ENCODE measurements around the gene BCL2. TPM values are rescaled to one million over a fixed set of nuclear protein-coding genes. Genes with fewer than 3 reads are reported as not detected.
A peak's percentile ranks its signal among the peaks of the same experiment; 100 is the strongest.

Gene BCL2
- total and polyA plus RNA-seq, 7 donors = 2.8 to 25.7 (median 11.3) TPM

DNA sequence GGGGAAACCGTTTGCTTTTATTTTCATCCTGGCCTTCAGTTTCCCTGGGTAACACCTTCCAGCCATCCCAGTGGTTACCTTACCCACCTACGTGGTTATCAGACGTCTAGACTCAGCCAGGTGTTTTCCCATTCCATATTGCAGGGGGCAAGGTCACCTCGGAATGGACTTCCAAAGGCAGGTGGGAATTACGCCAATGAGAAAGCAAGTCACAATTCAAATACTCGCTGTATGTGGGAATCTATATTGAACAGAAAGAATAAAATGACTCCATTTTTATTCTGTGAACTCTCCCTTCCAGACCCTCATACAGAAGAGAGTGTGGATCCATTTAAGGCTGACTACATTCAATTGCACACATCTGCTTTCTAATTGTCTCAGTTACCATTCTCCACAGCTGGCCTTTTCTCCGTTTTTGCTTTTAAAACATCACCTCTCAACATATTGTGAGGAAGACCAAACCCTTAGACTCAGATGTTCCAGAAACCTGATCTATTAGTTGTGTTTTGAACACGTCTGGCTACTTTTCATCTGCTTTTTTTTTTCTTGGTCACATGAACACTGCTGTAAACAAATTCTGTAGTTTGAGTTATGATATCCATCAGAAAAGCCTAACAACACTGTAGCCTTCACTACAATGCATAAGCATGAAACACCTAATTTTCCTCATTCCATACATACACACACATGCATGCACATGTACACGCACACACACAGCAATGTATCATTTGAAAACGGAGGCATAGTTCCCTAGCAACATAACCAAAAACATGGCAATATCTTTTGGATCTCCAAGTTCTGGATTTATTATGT lies 59.8 kb downstream of the BCL2 start:
- WGBS, 2 donors = 49 to 77% methylated on average over 10 of the region's 10 CpGs
- Histone ChIP-seq H3K9me3 (no peaks in the 10 kb centered on the region), H3K36me3 (no peaks in the 10 kb centered on the region), H3K4me3 (no peak overlapping the region), H3K27me3 (no peaks in the 10 kb centered on the region), H3K4me1 (peaks cover 0 to 46% (median 28%) of the 10 kb centered on the region in 4 donors), H3K27ac (peak overlapping the region in 3 of 4 donors; percentile 43 to 85 (median 73))
- DNase-seq = no peak
- TF ChIP-seq CTCF (IDR thresholded peaks at IDR 0.05) (no peak), POLR2AphosphoS5 (IDR thresholded peaks at IDR 0.05) (no peak), POLR2A (IDR thresholded peaks at IDR 0.05) (no peak)
- intact Hi-C loops (cut with DNase I) = no loop called here

DNA sequence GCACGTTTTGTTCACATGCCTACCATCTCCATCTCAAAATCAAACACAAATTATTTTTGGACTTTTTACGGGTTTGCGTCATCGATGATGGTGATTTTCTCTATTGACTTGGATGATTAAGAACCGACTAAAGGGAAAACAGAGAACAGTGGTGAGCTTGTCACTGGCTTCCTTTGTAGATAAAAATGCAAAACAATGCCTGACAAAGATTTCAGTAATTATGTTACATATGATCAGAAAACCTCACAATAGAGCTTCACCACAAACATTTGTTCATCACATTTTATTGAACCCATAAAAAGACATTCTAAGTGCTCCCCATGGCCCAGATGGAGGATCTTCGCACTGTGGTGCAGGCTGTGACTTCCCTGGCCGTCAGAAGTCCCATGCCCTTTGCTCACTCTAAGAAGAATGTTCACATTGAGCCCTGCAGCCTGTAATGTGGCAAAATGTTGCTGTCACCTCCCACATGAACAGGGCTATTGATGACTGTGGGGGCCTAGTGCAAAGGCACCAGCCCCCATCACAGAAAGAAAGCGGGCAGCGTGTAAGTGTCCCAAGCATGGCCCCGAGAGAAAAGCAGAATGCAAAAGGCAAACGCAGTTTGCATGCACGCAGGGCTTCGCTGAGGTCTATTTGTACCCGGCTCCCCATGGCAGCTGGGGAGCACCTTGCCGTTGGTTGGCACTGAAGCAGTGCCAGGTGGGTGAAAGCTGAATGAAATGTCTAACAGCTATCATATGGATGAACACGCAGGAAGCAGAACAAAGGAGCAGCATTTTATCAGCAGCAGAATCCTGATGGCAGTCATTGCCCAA lies 60.6 kb downstream of the BCL2 start:
- WGBS, 2 donors = 65 to 87% methylated on average over 16 of the region's 16 CpGs
- H3K27ac ChIP-seq = peak overlapping the region in 3 of 4 donors; percentile 43 to 73 (median 51)
- H3K4me1 ChIP-seq = peaks cover 0 to 45% (median 29%) of the 10 kb centered on the region in 4 donors
- no peak for DNase-seq
- H3K9me3 ChIP-seq = no peaks in the 10 kb centered on the region
- no peak overlapping the region for H3K4me3 ChIP-seq
- no peak for TF ChIP-seq CTCF (IDR thresholded peaks at IDR 0.05)
- TF ChIP-seq POLR2A (IDR thresholded peaks at IDR 0.05) = no peak
- peak in 3 of 4 donors; percentile 31 to 53 (median 51) for TF ChIP-seq POLR2AphosphoS5 (IDR thresholded peaks at IDR 0.05)
- intact Hi-C loops (cut with DNase I) = no loop called here
- H3K27me3 ChIP-seq = no peaks in the 10 kb centered on the region
- no peaks in the 10 kb centered on the region for H3K36me3 ChIP-seq

DNA sequence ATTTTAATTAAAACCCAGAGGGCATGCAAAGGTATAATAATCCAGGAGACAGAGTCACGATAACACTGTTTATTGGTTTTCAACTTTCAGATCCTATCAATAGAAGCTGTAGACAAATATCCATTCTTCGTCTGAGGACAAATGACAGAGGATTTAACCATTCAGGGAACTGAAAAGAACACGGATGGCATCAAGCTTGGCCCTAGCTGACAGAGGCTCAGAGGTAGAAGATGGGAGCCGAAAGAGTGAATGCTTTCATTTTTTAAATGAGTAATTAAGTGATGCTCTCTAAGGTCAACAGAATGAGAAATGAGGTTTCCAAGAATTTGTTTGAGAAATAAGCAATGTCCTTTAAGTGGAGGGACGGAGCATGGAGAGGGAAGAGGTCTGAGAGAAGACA lies 62.1 kb downstream of the BCL2 start:
- no peaks in the 10 kb centered on the region for H3K27me3 ChIP-seq
- peaks cover 0 to 45% (median 29%) of the 10 kb centered on the region in 4 donors for H3K4me1 ChIP-seq
- H3K9me3 ChIP-seq = no peaks in the 10 kb centered on the region
- H3K4me3 ChIP-seq = no peak overlapping the region
- intact Hi-C loops (cut with DNase I) = no loop called here
- H3K27ac ChIP-seq = peak overlapping the region in 3 of 4 donors; percentile 17 to 73 (median 40)
- WGBS, 2 donors = 74 to 82% methylated on average over 5 of the region's 5 CpGs
- no peak for DNase-seq
- TF ChIP-seq EP300 (IDR thresholded peaks at IDR 0.05) (no peak), POLR2A (IDR thresholded peaks at IDR 0.05) (no peak), CTCF (IDR thresholded peaks at IDR 0.05) (no peak), POLR2AphosphoS5 (IDR thresholded peaks at IDR 0.05) (no peak)
- H3K36me3 ChIP-seq = no peaks in the 10 kb centered on the region

GRCh38 chr18:63255435-63255834 lies 64.1 kb downstream of the BCL2 start:
- Histone ChIP-seq H3K4me1 (peaks cover 0 to 35% (median 22%) of the 10 kb centered on the region in 4 donors), H3K36me3 (no peaks in the 10 kb centered on the region), H3K9me3 (no peaks in the 10 kb centered on the region), H3K27ac (no peak overlapping the region), H3K4me3 (no peak overlapping the region), H3K27me3 (no peaks in the 10 kb centered on the region)
- DNase-seq = no peak
- 92 to 95% methylated on average over 3 of the region's 3 CpGs for WGBS, 2 donors
- TF ChIP-seq EP300 (IDR thresholded peaks at IDR 0.05) (no peak), POLR2A (IDR thresholded peaks at IDR 0.05) (no peak), CTCF (IDR thresholded peaks at IDR 0.05) (no peak), POLR2AphosphoS5 (IDR thresholded peaks at IDR 0.05) (no peak)
- intact Hi-C loops (cut with DNase I) = no loop called here

Measured in sigmoid colon (tissue), 7 donors.